Thyroid gland (tissue), 4 donors: Measurements from ENCODE around the gene TNKS2. TPM values are rescaled to one million over a fixed set of nuclear protein-coding genes. Genes with fewer than 3 reads are reported as not detected.

Experiments used
- DNase-seq, 2 donors: peaks; one replicate each; pipeline ENCODE4 v3.0.0-alpha.2; 2019
- H3K27ac ChIP-seq, 3 donors: fragments of 200-600 bp; sonication (generic); 1 replicate in 2 of 3; 2 replicates in 1 of 3; pipeline ENCODE4 v1.5.1; 2016 to 2019; ENCODE audit warnings: mild to moderate bottlenecking in 1 of 3, moderate library complexity in 1 of 3
- H3K27me3 ChIP-seq: fragments of 200-600 bp; sonication (generic); one replicate; pipeline ENCODE4 v1.5.1; 2019
- H3K36me3 ChIP-seq, 2 donors: fragments of 200-600 bp; sonication (generic); one replicate each; pipeline ENCODE4 v1.5.1; 2016 to 2019
- H3K4me1 ChIP-seq, 2 donors: fragments of 200-600 bp; sonication (generic); one replicate each; pipeline ENCODE4 v1.5.1; 2017 to 2019
- H3K4me3 ChIP-seq, 3 donors: fragments of 200-600 bp; sonication (generic); replicated peaks in 1 of 3; 1 replicate in 2 of 3; 2 replicates in 1 of 3; pipeline ENCODE4 v1.5.1; 2016; ENCODE audit warnings: mild to moderate bottlenecking in 1 of 3
- H3K9me3 ChIP-seq: fragments of 200-600 bp; sonication (generic); one replicate; pipeline ENCODE4 v1.5.1; 2017
- POLR2A ChIP-seq, 2 donors: fragments of 450-650 bp; IDR thresholded peaks; one replicate each; pipeline ENCODE4 v1.6.1; 2017; ENCODE audit warnings: antibody characterized with exemption in 2 of 2, mild to moderate bottlenecking in 2 of 2, moderate library complexity in 1 of 2
- WGBS, 2 donors: methylation state at CpG; one replicate each; pipeline ENCODE4 v1.1.5; 2017; 5-methylcytosine and 5-hydroxymethylcytosine counted together
- intact Hi-C: fragments of 100-400 bp; cut with DNase I; formaldehyde crosslinking; loops from one replicate; pipeline ENCODE4 v1.15.1; 2023
- total RNA-seq, 4 donors: library from RNA; depleted of rRNA; stranded (reverse); fragments of >200 nt; gene quantifications; one replicate each; pipeline ENCODE4 v1.2.3, GENCODE V29; 2016
- TF ChIP-seq, protein P1 (sequence below), 6 experiments: fragments of 200-600 bp in 3 of 6; fragments of 450-650 bp in 3 of 6; sonication (generic) in 3 of 6; IDR thresholded peaks; one replicate each; pipeline ENCODE4 v1.5.1; 2016 to 2019; ENCODE audit warnings: antibody characterized with exemption in 6 of 6, mild to moderate bottlenecking in 2 of 6, inconsistent platforms in 1 of 6, moderate library complexity in 1 of 6

The TNKS2 gene
- total RNA-seq, 4 donors from 2014 or later: 56.5 to 99.7 (median 66.1) TPM

DNA sequence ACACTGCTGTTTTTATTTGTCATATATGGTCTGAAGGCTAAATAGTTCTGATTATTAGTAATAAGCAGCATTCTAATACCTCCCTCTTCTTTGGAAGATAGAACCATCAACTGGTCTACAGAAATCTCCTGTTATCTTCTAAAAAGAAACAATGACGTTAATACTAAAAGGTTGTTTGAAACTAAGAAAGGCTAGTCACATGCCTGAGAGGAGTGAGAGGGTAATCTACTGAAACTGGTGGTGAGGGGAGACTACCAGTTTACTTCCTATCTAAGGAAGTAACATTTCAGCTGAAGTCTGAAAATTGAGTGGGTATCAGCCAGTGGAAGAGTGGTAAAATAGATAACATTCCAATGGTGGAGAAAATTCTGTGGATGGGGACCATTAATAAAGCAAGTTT is 62.7 kb downstream of the TNKS2 start:
- no peak overlapping the region for H3K27ac ChIP-seq
- DNase-seq: no peak
- no peak overlapping the region for H3K4me3 ChIP-seq
- no peaks in the 10 kb centered on the region for H3K4me1 ChIP-seq
- TF ChIP-seq, protein P1, sequence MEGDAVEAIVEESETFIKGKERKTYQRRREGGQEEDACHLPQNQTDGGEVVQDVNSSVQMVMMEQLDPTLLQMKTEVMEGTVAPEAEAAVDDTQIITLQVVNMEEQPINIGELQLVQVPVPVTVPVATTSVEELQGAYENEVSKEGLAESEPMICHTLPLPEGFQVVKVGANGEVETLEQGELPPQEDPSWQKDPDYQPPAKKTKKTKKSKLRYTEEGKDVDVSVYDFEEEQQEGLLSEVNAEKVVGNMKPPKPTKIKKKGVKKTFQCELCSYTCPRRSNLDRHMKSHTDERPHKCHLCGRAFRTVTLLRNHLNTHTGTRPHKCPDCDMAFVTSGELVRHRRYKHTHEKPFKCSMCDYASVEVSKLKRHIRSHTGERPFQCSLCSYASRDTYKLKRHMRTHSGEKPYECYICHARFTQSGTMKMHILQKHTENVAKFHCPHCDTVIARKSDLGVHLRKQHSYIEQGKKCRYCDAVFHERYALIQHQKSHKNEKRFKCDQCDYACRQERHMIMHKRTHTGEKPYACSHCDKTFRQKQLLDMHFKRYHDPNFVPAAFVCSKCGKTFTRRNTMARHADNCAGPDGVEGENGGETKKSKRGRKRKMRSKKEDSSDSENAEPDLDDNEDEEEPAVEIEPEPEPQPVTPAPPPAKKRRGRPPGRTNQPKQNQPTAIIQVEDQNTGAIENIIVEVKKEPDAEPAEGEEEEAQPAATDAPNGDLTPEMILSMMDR (IDR thresholded peaks at IDR 0.05): no peak
- no peak for TF ChIP-seq POLR2A (IDR thresholded peaks at IDR 0.05)
- intact Hi-C loops: no loop called here
- no peaks in the 10 kb centered on the region for H3K9me3 ChIP-seq
- WGBS, 2 donors: 83 to 90% methylated on average over 1 of the region's 1 CpG
- peaks cover 54 to 61% of the 10 kb centered on the region in 2 donors for H3K36me3 ChIP-seq
- H3K27me3 ChIP-seq: no peaks in the 10 kb centered on the region

DNA sequence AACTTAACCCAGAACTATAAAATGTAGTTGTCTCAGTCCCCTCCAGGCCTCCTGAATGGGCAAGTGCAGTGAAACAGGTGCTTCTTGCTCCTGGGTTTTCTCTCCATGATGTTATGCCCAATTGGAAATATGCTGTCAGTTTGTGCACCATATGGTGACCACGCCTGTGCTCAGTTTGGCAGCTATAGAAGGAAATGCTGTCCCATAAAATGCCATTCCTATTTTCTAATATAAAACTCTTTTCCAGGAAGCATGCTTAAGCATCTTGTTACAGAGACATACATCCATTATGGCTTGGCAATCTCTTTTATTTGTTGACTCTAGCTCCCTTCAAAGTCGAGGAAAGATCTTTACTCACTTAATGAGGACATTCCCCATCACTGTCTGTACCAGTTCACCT is 65.9 kb downstream of the TNKS2 start:
- WGBS, 2 donors: 31 to 53% methylated on average over 2 of the region's 2 CpGs
- H3K27ac ChIP-seq: no peak overlapping the region

DNA sequence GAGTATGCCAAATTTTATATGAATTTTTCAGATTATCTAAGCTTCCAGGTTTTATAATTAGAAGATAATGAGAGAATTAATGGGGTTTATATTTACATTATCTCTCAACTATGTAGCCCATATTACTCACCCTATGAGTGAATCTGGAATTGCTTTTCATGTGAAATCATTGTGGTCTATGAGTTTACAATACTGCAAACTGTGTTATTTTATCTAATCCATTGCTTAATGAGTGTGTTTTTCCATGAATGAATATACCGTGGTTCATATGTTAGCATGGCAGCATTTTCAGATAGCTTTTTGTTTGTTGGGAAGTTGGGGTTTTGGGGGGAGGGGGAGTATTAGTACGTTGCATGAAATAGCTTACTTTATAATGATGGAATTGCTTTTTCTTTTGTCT is 66.5 kb downstream of the TNKS2 start:
- intact Hi-C loops: no loop called here
- Histone ChIP-seq H3K4me3 (no peak overlapping the region), H3K27ac (no peak overlapping the region), H3K9me3 (no peaks in the 10 kb centered on the region), H3K4me1 (no peaks in the 10 kb centered on the region), H3K27me3 (no peaks in the 10 kb centered on the region), H3K36me3 (peaks cover 23 to 28% of the 10 kb centered on the region in 2 donors)
- no peak for DNase-seq
- 84 to 86% methylated on average over 2 of the region's 2 CpGs for WGBS, 2 donors
- TF ChIP-seq POLR2A (IDR thresholded peaks at IDR 0.05): no peak
- TF ChIP-seq, protein P1 (IDR thresholded peaks at IDR 0.05): no peak

More for the DNA sequence above, 65.9 kb downstream of the TNKS2 start:
- no peak for DNase-seq
- intact Hi-C loops: no loop called here
- no peaks in the 10 kb centered on the region for H3K27me3 ChIP-seq
- TF ChIP-seq, protein P1 (IDR thresholded peaks at IDR 0.05): no peak
- TF ChIP-seq POLR2A (IDR thresholded peaks at IDR 0.05): no peak
- no peak overlapping the region for H3K4me3 ChIP-seq
- no peaks in the 10 kb centered on the region for H3K9me3 ChIP-seq
- H3K36me3 ChIP-seq: peaks cover 29 to 35% of the 10 kb centered on the region in 2 donors
- no peaks in the 10 kb centered on the region for H3K4me1 ChIP-seq

DNA sequence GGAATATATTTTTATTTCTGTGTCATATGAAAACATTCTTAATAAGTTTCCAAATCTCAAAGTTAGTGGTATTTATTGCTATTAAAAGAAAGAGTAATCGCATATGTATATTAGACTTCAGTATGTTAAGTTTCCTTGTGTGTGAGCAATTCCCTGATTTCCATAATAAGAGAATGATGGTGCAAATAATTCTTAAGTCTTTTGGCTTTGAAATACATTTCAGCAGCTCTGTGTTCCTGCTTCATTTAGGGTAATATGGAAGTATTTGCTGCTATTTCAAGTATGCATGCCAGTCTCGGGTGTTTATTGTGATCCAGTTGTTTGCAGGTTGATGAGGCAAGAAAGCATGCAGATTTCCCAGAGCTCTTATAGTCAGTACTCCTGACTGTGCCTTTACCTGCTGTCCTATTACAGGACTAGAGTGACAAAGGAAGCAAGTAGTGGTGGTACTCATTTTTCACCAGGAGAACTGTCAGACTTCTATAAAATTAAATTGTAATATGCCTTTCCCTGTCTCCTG is 67.4 kb downstream of the TNKS2 start:
- H3K27me3 ChIP-seq: no peaks in the 10 kb centered on the region
- DNase-seq: no peak
- intact Hi-C loops: no loop called here
- H3K36me3 ChIP-seq: peaks cover 15 to 20% of the 10 kb centered on the region in 2 donors
- no peaks in the 10 kb centered on the region for H3K9me3 ChIP-seq
- no peak overlapping the region for H3K4me3 ChIP-seq
- no peaks in the 10 kb centered on the region for H3K4me1 ChIP-seq
- TF ChIP-seq POLR2A (IDR thresholded peaks at IDR 0.05): no peak
- TF ChIP-seq, protein P1 (IDR thresholded peaks at IDR 0.05): no peak
- no peak overlapping the region for H3K27ac ChIP-seq
- 84 to 89% methylated on average over 2 of the region's 2 CpGs for WGBS, 2 donors

DNA sequence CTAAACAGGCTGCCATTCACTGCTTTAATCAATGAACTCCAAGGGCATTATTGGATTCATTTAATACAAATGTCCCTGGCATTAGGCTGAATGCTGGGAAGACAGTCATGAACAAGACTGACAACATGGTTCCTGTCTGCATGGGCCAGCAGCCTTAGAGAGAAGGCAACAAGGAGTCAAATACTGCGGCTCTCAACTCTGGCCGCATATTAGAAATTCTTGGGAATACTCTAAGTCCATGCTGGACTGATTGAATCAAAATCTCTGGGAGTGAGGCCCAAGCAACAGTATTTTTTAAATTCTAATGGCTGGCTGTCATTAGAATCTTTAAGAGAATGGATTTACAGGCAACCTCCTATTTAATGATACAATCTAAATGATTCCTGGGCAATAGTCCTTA is 76.9 kb downstream of the TNKS2 start:
- Histone ChIP-seq H3K4me3 (no peak overlapping the region), H3K9me3 (no peaks in the 10 kb centered on the region), H3K27me3 (no peaks in the 10 kb centered on the region), H3K4me1 (no peaks in the 10 kb centered on the region), H3K36me3 (no peaks in the 10 kb centered on the region), H3K27ac (no peak overlapping the region)
- intact Hi-C loops: no loop called here
- no peak for TF ChIP-seq POLR2A (IDR thresholded peaks at IDR 0.05)
- TF ChIP-seq, protein P1 (IDR thresholded peaks at IDR 0.05): no peak
- DNase-seq: no peak
- 92 to 93% methylated on average over 2 of the region's 2 CpGs for WGBS, 2 donors
